CD4-positive, alpha-beta T cell (primary cell): Measurements from ENCODE around the gene CDK9. TPM values are rescaled to one million over a fixed set of nuclear protein-coding genes. Genes with fewer than 3 reads are reported as not detected.

Source experiments
- ATAC-seq: fragments of 200-7000 bp; cut with Tn5 transposase; one replicate; pipeline ENCODE4 v1.10.0; 2022; ENCODE audit warnings: mild to moderate bottlenecking; ENCODE audit not compliant: poor library complexity
- CTCF ChIA-PET: fragments of 350-600 bp; sonication (Branson Sonifier 250); formaldehyde crosslinking; loops from one replicate; lab custom pipeline; 2021; ENCODE audit warnings: antibody characterized with exemption, inconsistent platforms; lab: Charles Lee
- POLR2A ChIA-PET: fragments of 350-600 bp; sonication (Branson Sonifier 250); formaldehyde crosslinking; loops from one replicate; lab custom pipeline; 2021; ENCODE audit warnings: antibody characterized with exemption, inconsistent platforms; lab: Charles Lee
- DNase-seq, 14 experiments: peaks; one replicate each; pipeline ENCODE4 v3.0.0-alpha.2; 2013 to 2020; ENCODE audit warnings: mixed read lengths in 2 of 14
- H3K27ac ChIP-seq, 2 donors: one replicate each; pipeline versions ENCODE4 v1.5.1 to v1.7.0; 2013; ENCODE audit warnings: low read length in 2 of 2, low read depth in 1 of 2, mild to moderate bottlenecking in 1 of 2
- H3K27me3 ChIP-seq, 2 experiments: 1 replicate in 1 of 2; 2 replicates in 1 of 2; pipeline versions ENCODE4 v1.6.1 to v1.7.0; 2013; ENCODE audit warnings: low read length in 2 of 2, control low read depth in 1 of 2, mild to moderate bottlenecking in 1 of 2, moderate library complexity in 1 of 2; ENCODE audit not compliant: insufficient read depth in 2 of 2, control insufficient read depth in 1 of 2
- H3K36me3 ChIP-seq: one replicate; pipeline ENCODE4 v1.6.1; 2013; ENCODE audit warnings: low read length, control low read depth; ENCODE audit not compliant: insufficient read depth
- H3K4me1 ChIP-seq: one replicate; pipeline ENCODE4 v1.6.1; 2013; ENCODE audit warnings: low read length, control low read depth; ENCODE audit not compliant: insufficient read depth
- H3K4me3 ChIP-seq: one replicate; pipeline ENCODE4 v1.5.1; 2013; ENCODE audit warnings: mild to moderate bottlenecking, low read length, moderate library complexity
- H3K9me3 ChIP-seq, 2 experiments: 1 replicate in 1 of 2; 2 replicates in 1 of 2; pipeline versions ENCODE4 v1.6.1 to v1.7.0; 2013; ENCODE audit warnings: low read length in 2 of 2, mild to moderate bottlenecking in 2 of 2, control low read depth in 1 of 2, moderate library complexity in 1 of 2; ENCODE audit not compliant: control insufficient read depth in 1 of 2, insufficient read depth in 1 of 2
- H3K27ac Mint-ChIP-seq: one replicate; pipeline ENCODE4 v1.8.0; 2020; ENCODE audit warnings: mixed read lengths
- H3K27me3 Mint-ChIP-seq: one replicate; pipeline ENCODE4 v1.8.0; 2021; ENCODE audit warnings: mixed read lengths
- H3K36me3 Mint-ChIP-seq: one replicate; pipeline ENCODE4 v1.8.0; 2021; ENCODE audit warnings: low read depth, mixed read lengths
- H3K4me1 Mint-ChIP-seq: one replicate; pipeline ENCODE4 v1.8.0; 2021; ENCODE audit warnings: low read depth, mixed read lengths
- H3K4me3 Mint-ChIP-seq: one replicate; pipeline ENCODE4 v1.8.0; 2020; ENCODE audit warnings: mild to moderate bottlenecking, mixed read lengths
- H3K9me3 Mint-ChIP-seq: one replicate; pipeline ENCODE4 v1.8.0; 2020; ENCODE audit warnings: mixed read lengths
- CTCF ChIP-seq: fragments of 200-600 bp; IDR thresholded peaks from one replicate; pipeline ENCODE4 v1.8.0; 2022; ENCODE audit warnings: antibody characterized with exemption, mild to moderate bottlenecking
- intact Hi-C, 2 experiments: fragments of 100-400 bp; cut with DNase I in 1 of 2; cut with micrococcal nuclease in 1 of 2; formaldehyde crosslinking; loops; one replicate each; pipeline versions ENCODE4 v1.15.1 to v1.9.0; 2023 to 2025; cut with DNase I, micrococcal nuclease
- total RNA-seq, 174 experiments: library from RNA in 2 of 174; stranded (reverse) in 2 of 174; gene quantifications; one replicate each; pipeline ENCODE4 v1.2.3 and lab custom pipeline; 2021 to 2026

The CDK9 gene
- total RNA-seq, 2 experiments from 2014 or later, result 117 to 121 TPM

- H3K27me3 Mint-ChIP-seq, result no peaks in the 10 kb centered on the region
- H3K4me3 Mint-ChIP-seq, result peak overlapping the region; percentile 54
- Histone ChIP-seq H3K4me1 (peaks cover 81% of the 10 kb centered on the region), H3K9me3 (no peaks in the 10 kb centered on the region), H3K27ac (peak overlapping the region; percentile 47 to 90), H3K36me3 (peaks cover 67% of the 10 kb centered on the region), H3K4me3 (no peak overlapping the region), H3K27me3 (no peaks in the 10 kb centered on the region)
- ATAC-seq (no peak), DNase-seq (no peak)
- POLR2A ChIA-PET, result interaction anchor here (0.9 to 3.8 kb wide), 7 partner anchors 10 to 147 kb away, joined by 3 to 45 read pairs (median 15); partner anchors contain the start of genes CDK9, PTRH1, SH2D3C and ST6GALNAC4
- peak overlapping the region; percentile 86 for H3K27ac Mint-ChIP-seq
- peaks cover 80% of the 10 kb centered on the region for H3K4me1 Mint-ChIP-seq
- no peak for TF ChIP-seq CTCF
- H3K36me3 Mint-ChIP-seq, result peaks cover 79% of the 10 kb centered on the region
- intact Hi-C loops, result no loop called here
- H3K9me3 Mint-ChIP-seq, result no peaks in the 10 kb centered on the region
- CTCF ChIA-PET, result interaction anchor here (0.8 to 4.6 kb wide), 4 partner anchors 16 to 152 kb away, joined by 3 to 24 read pairs (median 4); partner anchors contain the start of genes CDK9 and TOR2A
Measured at GRCh38 chr9:127769101-127769500, 16.7 kb upstream of the CDK9 start.

GRCh38 chr9:127769929-127770582 is 15.8 kb upstream of the CDK9 start:
- intact Hi-C loops, result no loop called here
- H3K36me3 ChIP-seq, result peaks cover 63% of the 10 kb centered on the region
- peak overlapping the region; percentile 69 for H3K4me3 ChIP-seq
- Mint-ChIP-seq H3K27ac (peak overlapping the region; percentile 97), H3K27me3 (no peaks in the 10 kb centered on the region), H3K9me3 (no peaks in the 10 kb centered on the region), H3K4me3 (peak overlapping the region; percentile 90), H3K4me1 (peaks cover 78% of the 10 kb centered on the region), H3K36me3 (peaks cover 75% of the 10 kb centered on the region)
- ATAC-seq (no peak), DNase-seq (peak in 2 of 14 experiments; percentile 43 to 53)
- ChIA-PET POLR2A (interaction anchor here (0.8 to 3.8 kb wide), 9 partner anchors 8 to 295 kb away, joined by 3 to 45 read pairs (median 11); partner anchors contain the start of genes CDK9, SH2D3C, ST6GALNAC4 and ST6GALNAC6), CTCF (interaction anchor here (0.6 to 4.6 kb wide), 9 partner anchors 9 to 151 kb away, joined by 3 to 24 read pairs (median 4); partner anchors contain the start of genes CDK9 and TOR2A)
- peaks cover 83% of the 10 kb centered on the region for H3K4me1 ChIP-seq
- no peak for TF ChIP-seq CTCF
- no peaks in the 10 kb centered on the region for H3K27me3 ChIP-seq
- peak overlapping the region; percentile 90 to 91 for H3K27ac ChIP-seq
- H3K9me3 ChIP-seq, result no peaks in the 10 kb centered on the region

GRCh38 chr9:127770583-127770904 is 15.3 kb upstream of the CDK9 start:
- ChIA-PET POLR2A (interaction anchor here (0.7 to 3.8 kb wide), 16 partner anchors 8 to 347 kb away, joined by 3 to 45 read pairs (median 4); partner anchors contain the start of genes CDK9, PTRH1, SH2D3C and ST6GALNAC4), CTCF (interaction anchor here (0.6 to 4.6 kb wide), 7 partner anchors 15 to 151 kb away, joined by 3 to 24 read pairs (median 6); partner anchors contain the start of genes CDK9 and TOR2A)
- Histone ChIP-seq H3K9me3 (no peaks in the 10 kb centered on the region), H3K27ac (peak overlapping the region; percentile 90 to 91), H3K36me3 (peaks cover 59% of the 10 kb centered on the region), H3K4me1 (peaks cover 84% of the 10 kb centered on the region), H3K27me3 (no peaks in the 10 kb centered on the region), H3K4me3 (peak overlapping the region; percentile 69)
- no peaks in the 10 kb centered on the region for H3K27me3 Mint-ChIP-seq
- intact Hi-C loops, result no loop called here
- H3K4me3 Mint-ChIP-seq, result peak overlapping the region; percentile 90
- ATAC-seq (no peak), DNase-seq (no peak)
- peak overlapping the region; percentile 97 for H3K27ac Mint-ChIP-seq
- H3K36me3 Mint-ChIP-seq, result peaks cover 70% of the 10 kb centered on the region
- no peaks in the 10 kb centered on the region for H3K9me3 Mint-ChIP-seq
- no peak for TF ChIP-seq CTCF
- peaks cover 73% of the 10 kb centered on the region for H3K4me1 Mint-ChIP-seq
